NCI-H2081 (cell line): Measurements from ENCODE around the gene MAGI2.

Experiments used
- DNase-seq, 2 experiments: peaks; one replicate each; lab custom pipeline; 2025; lab: John Stamatoyannopoulos, UW

The MAGI2 gene

GRCh38 chr7:77995717-77996116, 1457.8 kb downstream of the MAGI2 start:
- no peak for DNase-seq

- DNase-seq, result no peak
Observed at GRCh38 chr7:77993838-77994237, 1459.6 kb downstream of the MAGI2 start.

GRCh38 chr7:77991656-77992055, 1461.8 kb downstream of the MAGI2 start:
- DNase-seq, result no peak

- DNase-seq, result no peak
Observed at GRCh38 chr7:77989981-77990566, 1463.4 kb downstream of the MAGI2 start.

- no peak for DNase-seq
Observed at GRCh38 chr7:77985974-77986339, 1467.5 kb downstream of the MAGI2 start.

GRCh38 chr7:77985232-77985973, 1468.1 kb downstream of the MAGI2 start:
- no peak for DNase-seq

GRCh38 chr7:77983973-77984372, 1469.5 kb downstream of the MAGI2 start:
- DNase-seq, result no peak

GRCh38 chr7:77982926-77983550, 1470.4 kb downstream of the MAGI2 start:
- DNase-seq, result no peak

- DNase-seq, result no peak
Observed at GRCh38 chr7:77980087-77980713, 1473.3 kb downstream of the MAGI2 start.

GRCh38 chr7:77979219-77979618, 1474.2 kb downstream of the MAGI2 start:
- DNase-seq, result no peak

GRCh38 chr7:77975672-77976480, 1477.6 kb downstream of the MAGI2 start:
- no peak for DNase-seq

- no peak for DNase-seq
Observed at GRCh38 chr7:77971726-77972125, 1481.7 kb downstream of the MAGI2 start.

GRCh38 chr7:77967429-77967828, 1486.0 kb downstream of the MAGI2 start:
- no peak for DNase-seq
